HG03066 (cell line): ENCODE results near the gene ALG12.

Source experiments
- ATAC-seq: cut with Tn5 transposase; IDR thresholded peaks from one replicate; pipeline ENCODE4 v1.9.1; 2021; ENCODE audit warnings: low read depth; ENCODE audit not compliant: unreplicated experiment

ALG12 gene

GRCh38 chr22:49894322-49895054 lies 23.8 kb downstream of the ALG12 start:
- no peak for ATAC-seq

GRCh38 chr22:49893025-49893424 lies 25.2 kb downstream of the ALG12 start:
- ATAC-seq = no peak

GRCh38 chr22:49892226-49892899 lies 25.9 kb downstream of the ALG12 start:
- no peak for ATAC-seq

GRCh38 chr22:49889071-49889470 lies 29.2 kb downstream of the ALG12 start:
- no peak for ATAC-seq

- no peak for ATAC-seq
These were observed 30.5 kb downstream of the ALG12 start for GRCh38 chr22:49887702-49888101.

- ATAC-seq = no peak
These were observed 31.2 kb downstream of the ALG12 start for GRCh38 chr22:49887064-49887451.

- no peak for ATAC-seq
These were observed 31.7 kb downstream of the ALG12 start for GRCh38 chr22:49886346-49887063.

- ATAC-seq = no peak
These were observed 32.4 kb downstream of the ALG12 start for GRCh38 chr22:49885881-49886280.

GRCh38 chr22:49885281-49885680 lies 33.0 kb downstream of the ALG12 start:
- ATAC-seq = no peak

GRCh38 chr22:49884503-49885260 lies 33.6 kb downstream of the ALG12 start:
- no peak for ATAC-seq

- ATAC-seq = no peak
These were observed 34.2 kb downstream of the ALG12 start for GRCh38 chr22:49884075-49884474.

GRCh38 chr22:49883294-49883640 lies 35.0 kb downstream of the ALG12 start:
- no peak for ATAC-seq

GRCh38 chr22:49882519-49883293 lies 35.5 kb downstream of the ALG12 start:
- ATAC-seq = no peak

GRCh38 chr22:49881856-49882255 lies 36.4 kb downstream of the ALG12 start:
- ATAC-seq = no peak

GRCh38 chr22:49880281-49880680 lies 38.0 kb downstream of the ALG12 start:
- ATAC-seq = no peak

GRCh38 chr22:49879871-49880270 lies 38.4 kb downstream of the ALG12 start:
- ATAC-seq = no peak

- ATAC-seq = no peak
These were observed 40.0 kb downstream of the ALG12 start for GRCh38 chr22:49878206-49878605.

GRCh38 chr22:49877642-49878041 lies 40.6 kb downstream of the ALG12 start:
- ATAC-seq = no peak

- no peak for ATAC-seq
These were observed 44.9 kb downstream of the ALG12 start for GRCh38 chr22:49873228-49873940.

GRCh38 chr22:49872347-49872746 lies 45.9 kb downstream of the ALG12 start:
- no peak for ATAC-seq
